NCI-H128 (cell line): ENCODE measurements around the gene AP3S1.
"Not testable (repeated sequence)": the region's sequence is repeated elsewhere in the genome, so short reads cannot be mapped to it uniquely, and the experiment has no call there.

Experiments used
- DNase-seq: peaks from one replicate; lab custom pipeline; 2025; ENCODE audit not compliant: unreplicated experiment; lab: John Stamatoyannopoulos, UW

The AP3S1 gene

GRCh38 chr5:115869256-115869795, 27.6 kb downstream of the AP3S1 start:
- DNase-seq = no peak

GRCh38 chr5:115872447-115872846, 30.7 kb downstream of the AP3S1 start:
- DNase-seq = no peak

GRCh38 chr5:115873392-115873791, 31.7 kb downstream of the AP3S1 start:
- DNase-seq = peak; percentile 36

GRCh38 chr5:115875447-115875846, 33.7 kb downstream of the AP3S1 start:
- no peak for DNase-seq

- DNase-seq = not testable (repeated sequence)
Measured at GRCh38 chr5:115877342-115877741, 35.6 kb downstream of the AP3S1 start.

GRCh38 chr5:115882434-115882833, 40.7 kb downstream of the AP3S1 start:
- DNase-seq = not testable (repeated sequence)

GRCh38 chr5:115884704-115885103, 43.0 kb downstream of the AP3S1 start:
- no peak for DNase-seq

- not testable (repeated sequence) for DNase-seq
Measured at GRCh38 chr5:115885208-115885607, 43.5 kb downstream of the AP3S1 start.

- DNase-seq = no peak
Measured at GRCh38 chr5:115888027-115888426, 46.3 kb downstream of the AP3S1 start.

- DNase-seq = no peak
Measured at GRCh38 chr5:115892021-115892420, 50.3 kb downstream of the AP3S1 start.

- no peak for DNase-seq
Measured at GRCh38 chr5:115894342-115894741, 52.6 kb downstream of the AP3S1 start.

- DNase-seq = no peak
Measured at GRCh38 chr5:115895821-115896220, 54.1 kb downstream of the AP3S1 start.

- DNase-seq = no peak
Measured at GRCh38 chr5:115898656-115899055, 56.9 kb downstream of the AP3S1 start.

GRCh38 chr5:115907177-115907576, 65.4 kb downstream of the AP3S1 start:
- no peak for DNase-seq

GRCh38 chr5:115913623-115914400, 72.1 kb downstream of the AP3S1 start:
- DNase-seq = not testable (repeated sequence)

- no peak for DNase-seq
Measured at GRCh38 chr5:115920171-115920725, 78.5 kb downstream of the AP3S1 start.

GRCh38 chr5:115928578-115929407, 87.1 kb downstream of the AP3S1 start:
- DNase-seq = not testable (repeated sequence)

- not testable (repeated sequence) for DNase-seq
Measured at GRCh38 chr5:115930171-115930570, 88.4 kb downstream of the AP3S1 start.

- DNase-seq = no peak
Measured at GRCh38 chr5:115930630-115931337, 89.0 kb downstream of the AP3S1 start.

GRCh38 chr5:115932991-115933390, 91.3 kb downstream of the AP3S1 start:
- no peak for DNase-seq
